PC-9 (cell line): Measurements from ENCODE around the gene ELMO1. TPM values are rescaled to one million over a fixed set of nuclear protein-coding genes. Genes with fewer than 3 reads are reported as not detected.

Experiments
- BruUV-seq: library from RNA; stranded (reverse); fragments of 400-500 nt; replicated peaks from 2 replicates; lab custom pipeline; 2021; lab: Mats Ljungman, UMichigan
- CTCF ChIA-PET: fragments of 300-600 bp; sonication (Branson Sonifier 250); formaldehyde crosslinking; loops from one replicate; lab custom pipeline; 2022; ENCODE audit warnings: antibody characterized with exemption; lab: Charles Lee
- POLR2A ChIA-PET: fragments of 300-600 bp; sonication (Branson Sonifier 250); formaldehyde crosslinking; loops from one replicate; lab custom pipeline; 2022; ENCODE audit warnings: antibody characterized with exemption; ENCODE audit not compliant: unreplicated experiment; lab: Charles Lee
- DNase-seq, 2 experiments: peaks; one replicate each; pipeline versions ENCODE4 v3.0.0 to v3.0.0-alpha.2; 2015 to 2022; ENCODE audit warnings: mixed read lengths in 1 of 2
- H2AFZ ChIP-seq: fragments of 200-600 bp; sonication (generic); 2 replicates; pipeline ENCODE4 v1.8.1; 2017; ENCODE audit warnings: antibody characterized with exemption
- H3F3A ChIP-seq: fragments of 200-600 bp; sonication (generic); 2 replicates; pipeline ENCODE4 v1.8.1; 2017; ENCODE audit warnings: antibody characterized with exemption, mild to moderate bottlenecking, low read depth; ENCODE audit not compliant: insufficient read depth
- H3K27ac ChIP-seq: fragments of 200-600 bp; sonication (generic); 2 replicates; pipeline ENCODE4 v1.6.1; 2016; ENCODE audit warnings: mixed run types
- H3K27me3 ChIP-seq: fragments of 200-600 bp; sonication (generic); 2 replicates; pipeline ENCODE4 v1.6.1; 2016; ENCODE audit warnings: low read depth, mixed run types; ENCODE audit not compliant: insufficient read depth
- H3K36me3 ChIP-seq: fragments of 200-600 bp; sonication (generic); 2 replicates; pipeline ENCODE4 v1.6.1; 2016; ENCODE audit warnings: low read depth, mixed run types
- H3K4me1 ChIP-seq: fragments of 200-600 bp; sonication (generic); replicated peaks from 2 replicates; pipeline ENCODE4 v1.6.1; 2016; ENCODE audit warnings: mixed run types; ENCODE audit not compliant: insufficient read depth
- H3K4me2 ChIP-seq: fragments of 200-600 bp; sonication (generic); 2 replicates; pipeline ENCODE4 v1.6.1; 2017; ENCODE audit warnings: mixed run types
- H3K4me3 ChIP-seq: fragments of 200-600 bp; sonication (generic); 2 replicates; pipeline ENCODE4 v1.6.1; 2016; ENCODE audit warnings: mixed run types
- H3K79me2 ChIP-seq: fragments of 200-600 bp; sonication (generic); 2 replicates; pipeline ENCODE4 v1.6.1; 2017; ENCODE audit warnings: low read depth, mixed run types
- H3K9me2 ChIP-seq: fragments of 200-600 bp; sonication (generic); 2 replicates; pipeline ENCODE4 v1.8.1; 2017; ENCODE audit warnings: mild to moderate bottlenecking; ENCODE audit not compliant: insufficient read depth
- H3K9me3 ChIP-seq: fragments of 200-600 bp; sonication (generic); 2 replicates; pipeline ENCODE4 v1.8.1; 2016; ENCODE audit warnings: low read depth; ENCODE audit not compliant: insufficient read depth
- H4K20me1 ChIP-seq: fragments of 200-600 bp; sonication (generic); 2 replicates; pipeline ENCODE4 v1.8.1; 2017; ENCODE audit not compliant: insufficient read depth
- CTCF ChIP-seq: fragments of 200-600 bp; sonication (generic); conservative IDR thresholded peaks from 2 replicates; pipeline ENCODE4 v1.6.1; 2017; ENCODE audit warnings: mixed run types, antibody characterized with exemption, mild to moderate bottlenecking, moderate library complexity
- EZH2 ChIP-seq: fragments of 200-600 bp; sonication (generic); IDR thresholded peaks from 2 replicates; pipeline ENCODE4 v1.8.0; 2017; ENCODE audit warnings: antibody characterized with exemption, low read depth
- intact Hi-C: fragments of 100-400 bp; cut with micrococcal nuclease; formaldehyde crosslinking; loops from one replicate; pipeline ENCODE4 v1.10.0; 2022; ENCODE audit not compliant: unreplicated experiment
- total RNA-seq: library from RNA; stranded (reverse); gene quantifications from 2 replicates; pipeline ENCODE4 v1.2.3, GENCODE V29; 2021

Gene ELMO1
- total RNA-seq, 1 experiment from 2014 or later = 4.8 TPM

- no peak for DNase-seq
- intact Hi-C loops = no loop called here
- Histone ChIP-seq H3K27me3 (peaks cover 12% of the 10 kb centered on the region; the same call in 1 of the 2 replicates), H3K4me1 (no peaks in the 10 kb centered on the region), H4K20me1 (no peaks in the 10 kb centered on the region), H3F3A (no peaks in the 10 kb centered on the region), H3K9me3 (no peaks in the 10 kb centered on the region), H3K36me3 (no peaks in the 10 kb centered on the region), H2AFZ (no peak overlapping the region), H3K27ac (no peak overlapping the region), H3K4me3 (no peak overlapping the region), H3K9me2 (no peaks in the 10 kb centered on the region), H3K4me2 (no peak overlapping the region), H3K79me2 (no peaks in the 10 kb centered on the region)
- ChIA-PET CTCF (no interaction called here), POLR2A (no interaction called here)
- BruUV-seq = no TSS peak
- TF ChIP-seq CTCF (no peak), EZH2 (no peak)
Observed at GRCh38 chr7:37482953-37483352, 34.3 kb upstream of the ELMO1 start.

- POLR2A ChIA-PET = no interaction called here
- no TSS peak for BruUV-seq
Observed at GRCh38 chr7:37482505-37482904, 33.8 kb upstream of the ELMO1 start.

GRCh38 chr7:37481722-37482288 lies 33.1 kb upstream of the ELMO1 start:
- Histone ChIP-seq H3K79me2 (no peaks in the 10 kb centered on the region), H3K27me3 (peaks cover 12% of the 10 kb centered on the region; the same call in 1 of the 2 replicates), H3K4me3 (no peak overlapping the region), H3K4me1 (no peaks in the 10 kb centered on the region), H4K20me1 (no peaks in the 10 kb centered on the region), H3K27ac (no peak overlapping the region), H3K4me2 (no peak overlapping the region), H3K9me3 (no peaks in the 10 kb centered on the region), H3K9me2 (no peaks in the 10 kb centered on the region), H3F3A (no peaks in the 10 kb centered on the region), H2AFZ (no peak overlapping the region), H3K36me3 (no peaks in the 10 kb centered on the region)
- intact Hi-C loops = no loop called here
- no peak for DNase-seq
- no peak for TF ChIP-seq EZH2
- TF ChIP-seq CTCF = no peak
- CTCF ChIA-PET = no interaction called here
- POLR2A ChIA-PET = no interaction called here
- BruUV-seq = no TSS peak

More at GRCh38 chr7:37482505-37482904, 33.8 kb upstream of the ELMO1 start:
- no peaks in the 10 kb centered on the region for H3K36me3 ChIP-seq
- peaks cover 12% of the 10 kb centered on the region; the same call in 1 of the 2 replicates for H3K27me3 ChIP-seq
- no peaks in the 10 kb centered on the region for H3K4me1 ChIP-seq
- DNase-seq = no peak
- CTCF ChIA-PET = no interaction called here
- no peak overlapping the region for H2AFZ ChIP-seq
- no peak overlapping the region for H3K4me2 ChIP-seq
- no peaks in the 10 kb centered on the region for H3F3A ChIP-seq
- no peak overlapping the region for H3K4me3 ChIP-seq
- H3K27ac ChIP-seq = no peak overlapping the region
- H3K79me2 ChIP-seq = no peaks in the 10 kb centered on the region
- H4K20me1 ChIP-seq = no peaks in the 10 kb centered on the region
- TF ChIP-seq EZH2 = no peak
- no peak for TF ChIP-seq CTCF
- intact Hi-C loops = no loop called here
- H3K9me2 ChIP-seq = no peaks in the 10 kb centered on the region
- H3K9me3 ChIP-seq = no peaks in the 10 kb centered on the region
